Tibial nerve (tissue), 4 donors: ENCODE results near the gene NFATC1.

Source experiments
- CTCF ChIP-seq, 5 experiments: fragments of 200-600 bp in 3 of 5; fragments of 450-650 bp in 2 of 5; sonication (generic) in 3 of 5; IDR thresholded peaks; one replicate each; pipeline ENCODE4 v1.5.1; 2016 to 2019; ENCODE audit warnings: antibody characterized with exemption in 5 of 5, mild to moderate bottlenecking in 3 of 5, moderate library complexity in 2 of 5
- EP300 ChIP-seq, 2 donors: sonication (generic); formaldehyde crosslinking; IDR thresholded peaks; one replicate each; pipeline ENCODE4 v1.6.1; 2017; ENCODE audit warnings: antibody characterized with exemption in 2 of 2, mild to moderate bottlenecking in 1 of 2
- POLR2A ChIP-seq, 2 donors: fragments of 450-650 bp; IDR thresholded peaks; one replicate each; pipeline ENCODE4 v1.6.1; 2017; ENCODE audit warnings: antibody characterized with exemption in 2 of 2, mild to moderate bottlenecking in 2 of 2, moderate library complexity in 2 of 2

DNA sequence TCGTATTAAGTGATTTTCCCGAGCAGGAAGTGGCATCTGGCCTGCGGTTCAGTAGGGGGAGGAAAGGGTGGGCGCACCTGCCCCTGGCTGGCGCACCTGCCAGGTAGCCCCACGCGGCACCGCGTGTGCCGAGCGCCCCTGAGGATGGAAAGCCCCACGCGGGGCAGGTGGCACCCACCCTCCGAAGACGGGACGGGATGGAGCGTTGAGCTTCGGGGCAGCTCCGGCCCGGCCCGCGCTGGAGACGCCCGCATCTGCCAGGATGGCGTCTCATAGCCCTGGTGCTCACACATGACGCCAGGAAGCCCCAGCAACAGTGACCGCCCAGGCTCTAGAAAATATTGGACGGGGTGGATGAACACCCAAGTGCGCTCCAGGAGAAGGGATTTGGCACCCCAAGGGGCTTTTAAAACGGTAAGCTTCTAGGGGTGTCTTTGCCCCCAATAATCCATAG lies 2.5 kb upstream of the NFATC1 start:
- TF ChIP-seq CTCF (IDR thresholded peaks at IDR 0.05) (no peak), POLR2A (IDR thresholded peaks at IDR 0.05) (no peak), EP300 (IDR thresholded peaks at IDR 0.05) (no peak)
